Measurements from ENCODE around the gene HOXD12.

HOXD12 gene

DNA sequence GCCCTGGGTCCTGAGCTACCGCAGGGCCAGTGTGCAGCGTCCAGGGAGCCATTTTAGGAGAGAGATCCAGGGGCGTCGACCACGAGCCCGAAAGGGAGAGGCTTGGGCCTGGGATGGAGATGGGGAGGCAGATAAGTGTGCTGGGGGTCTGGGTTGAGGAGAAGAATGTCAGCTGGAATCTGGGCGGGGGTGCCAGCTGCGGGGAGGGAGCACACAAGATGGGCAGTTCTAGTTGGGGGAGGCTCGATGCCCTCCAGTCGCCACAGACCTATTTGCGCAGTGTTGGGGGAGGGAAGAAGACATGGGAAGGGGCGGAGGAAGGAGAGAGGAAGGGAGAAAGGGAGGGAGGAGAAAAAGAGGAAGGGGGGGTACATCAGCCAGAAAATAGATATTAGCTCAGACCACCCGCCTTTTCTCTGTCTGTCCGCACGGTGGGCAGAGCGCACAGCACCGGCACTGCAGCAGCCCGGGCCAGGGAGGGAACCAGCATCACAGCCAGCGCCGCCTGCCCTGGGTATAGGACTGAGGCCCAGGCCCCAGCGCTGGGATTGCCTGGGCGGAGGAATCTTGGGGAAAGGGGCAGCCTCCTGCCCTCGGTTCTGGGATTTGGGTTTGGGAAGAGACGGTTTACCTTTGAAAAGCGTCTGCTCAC is 5.6 kb downstream of the HOXD12 start:
- DNase-seq (ENCODE audit: low spot score), result no peak

DNA sequence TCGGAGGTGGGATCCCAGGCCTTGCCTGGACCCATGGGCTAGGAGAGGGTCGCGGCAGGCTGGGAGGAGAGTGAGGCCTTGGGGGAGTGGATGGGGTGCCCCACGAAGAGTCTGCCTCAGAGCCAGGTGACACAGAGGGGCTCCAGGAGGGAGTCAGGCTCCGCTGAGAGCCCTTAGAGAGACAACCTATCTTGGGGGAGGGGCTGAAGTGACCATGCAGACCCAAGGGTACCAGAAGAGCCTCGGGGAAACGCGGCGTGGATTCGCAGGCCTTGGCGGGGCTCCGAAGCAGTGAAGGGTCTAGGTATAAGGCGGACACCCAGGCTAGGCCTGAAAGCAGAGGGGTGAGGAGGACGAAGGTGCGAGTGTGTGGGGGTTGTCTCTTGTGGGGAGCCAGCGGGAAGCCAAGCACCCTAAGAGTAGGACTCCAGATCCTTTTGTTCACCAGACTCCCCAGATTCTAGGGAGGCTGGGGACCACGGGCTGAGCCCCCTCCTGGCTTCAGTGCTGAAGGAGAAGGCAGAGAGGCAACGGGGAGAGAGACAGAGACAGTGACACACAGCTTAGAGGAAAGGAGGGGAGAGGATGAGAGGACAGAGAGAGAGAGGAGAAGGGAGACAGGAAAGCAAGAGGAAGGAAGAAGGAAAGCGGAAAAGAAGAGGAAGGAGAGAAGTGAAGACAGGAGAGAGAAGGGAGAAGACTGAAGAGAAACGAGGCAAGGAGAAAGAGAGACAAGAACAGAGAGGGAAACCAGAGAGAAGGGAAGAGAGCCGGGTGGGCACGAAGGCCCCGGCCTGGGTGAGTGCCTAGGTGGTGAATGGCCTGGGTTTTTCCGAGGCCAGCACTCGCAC is 6.4 kb downstream of the HOXD12 start:
- no peak for DNase-seq (ENCODE audit: low spot score)

DNA sequence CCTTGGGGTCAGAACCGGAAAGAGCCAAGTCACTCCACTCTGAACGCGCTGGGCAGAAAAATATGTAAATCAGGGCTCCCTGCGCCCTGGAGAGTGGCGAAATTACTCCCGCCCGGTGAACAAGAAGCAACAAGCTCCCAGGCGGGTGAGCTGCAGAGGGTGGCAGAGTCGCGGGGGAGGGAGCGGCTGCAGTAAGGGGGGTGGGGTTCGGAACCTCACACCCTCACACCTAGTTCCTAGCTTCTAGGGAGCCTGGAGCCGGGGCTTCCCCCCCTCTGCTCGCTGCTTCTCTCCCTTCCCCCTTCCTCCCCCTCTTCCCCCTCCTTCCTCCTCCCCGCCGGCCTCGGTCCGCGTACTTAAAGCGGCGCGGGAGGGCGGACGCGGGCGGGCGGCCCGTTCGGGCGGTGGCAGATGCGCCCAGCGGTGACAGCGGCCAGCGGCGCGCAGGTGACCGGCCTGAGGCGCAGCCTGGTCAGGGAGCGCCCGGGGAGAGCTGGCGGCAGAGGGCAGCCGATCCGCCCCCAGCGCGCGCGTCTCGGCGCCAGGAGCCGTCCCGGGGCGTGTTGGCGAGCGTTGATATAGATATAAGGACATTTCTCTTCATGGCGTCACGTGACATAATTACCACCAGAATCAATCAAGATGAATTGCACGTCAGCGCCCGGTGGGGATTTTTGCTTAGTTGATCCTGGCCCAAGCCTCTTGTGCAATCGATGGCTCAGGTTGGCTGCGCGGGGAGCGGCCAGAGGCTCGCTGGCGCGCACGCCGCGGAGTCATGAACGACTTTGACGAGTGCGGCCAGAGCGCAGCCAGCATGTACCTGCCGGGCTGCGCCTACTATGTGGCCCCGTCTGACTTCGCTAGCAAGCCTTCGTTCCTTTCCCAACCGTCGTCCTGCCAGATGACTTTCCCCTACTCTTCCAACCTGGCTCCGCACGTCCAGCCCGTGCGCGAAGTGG is 7.3 kb downstream of the HOXD12 start, which contains the start of gene HOXD11:
HOXD11 (plus strand) TSS at position 700 of the 959 bp plus-strand sequence; CDS start at position 776, 76 bp downstream.
- DNase-seq (ENCODE audit: low spot score), result no peak

DNA sequence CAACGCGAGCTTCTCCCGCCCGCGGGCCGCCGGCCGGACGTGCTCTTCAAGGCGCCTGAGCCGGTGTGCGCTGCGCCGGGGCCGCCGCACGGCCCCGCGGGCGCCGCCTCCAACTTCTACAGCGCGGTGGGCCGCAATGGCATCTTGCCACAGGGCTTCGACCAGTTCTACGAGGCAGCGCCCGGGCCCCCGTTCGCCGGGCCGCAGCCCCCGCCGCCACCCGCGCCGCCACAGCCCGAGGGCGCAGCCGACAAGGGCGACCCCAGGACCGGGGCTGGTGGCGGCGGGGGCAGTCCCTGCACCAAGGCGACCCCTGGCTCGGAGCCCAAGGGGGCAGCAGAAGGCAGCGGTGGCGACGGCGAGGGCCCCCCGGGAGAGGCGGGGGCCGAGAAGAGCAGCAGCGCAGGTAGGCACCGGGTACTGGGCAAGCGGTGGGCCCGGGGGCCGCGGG is 8.2 kb downstream of the HOXD12 start:
- DNase-seq (ENCODE audit: low spot score), result no peak

- DNase-seq (ENCODE audit: low spot score), result no peak
These were observed 9.8 kb downstream of the HOXD12 start for GRCh38 chr2:176109192-176109901.

DNA sequence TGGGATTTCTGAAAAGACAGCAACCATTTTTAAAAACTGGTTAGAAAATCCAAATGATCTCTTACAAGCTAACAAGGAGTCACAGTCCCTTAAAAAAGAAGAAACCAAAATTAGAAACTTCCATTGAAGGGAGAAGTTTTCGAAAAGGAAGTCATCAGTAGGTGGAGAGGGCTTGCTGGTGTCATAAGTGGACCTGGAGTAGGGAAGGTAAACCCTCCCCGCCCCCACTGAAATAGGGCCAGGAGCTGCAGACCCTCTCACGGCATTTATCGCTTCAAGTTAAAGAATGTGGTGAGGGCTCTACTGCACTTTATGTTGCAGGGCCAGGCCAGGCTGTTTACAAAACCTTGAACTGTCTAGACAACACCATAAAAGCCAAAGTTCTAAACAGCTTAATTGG is 10.4 kb downstream of the HOXD12 start:
- no peak for DNase-seq (ENCODE audit: low spot score)

GRCh38 chr2:176110415-176111308 is 11.1 kb downstream of the HOXD12 start:
- DNase-seq (ENCODE audit: low spot score), result no peak

DNA sequence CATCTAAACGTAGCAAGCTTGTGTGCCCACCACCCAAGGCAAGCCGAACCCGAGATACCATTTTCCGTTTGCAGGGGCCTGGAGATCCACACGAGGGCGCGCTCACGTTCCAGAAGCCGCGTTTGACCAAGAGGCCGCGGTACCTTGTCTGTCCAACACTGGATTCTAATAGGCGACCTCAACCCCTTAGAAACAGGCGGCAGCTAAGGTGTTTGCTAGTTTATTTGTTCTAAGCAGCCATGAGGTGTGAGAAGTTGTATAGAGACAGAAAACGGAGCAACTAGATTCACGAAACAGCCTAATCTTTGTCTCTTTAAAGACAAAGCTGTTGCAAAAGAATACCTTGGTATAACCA is 11.7 kb downstream of the HOXD12 start:
- DNase-seq (ENCODE audit: low spot score), result peak; percentile 80

- DNase-seq (ENCODE audit: low spot score), result no peak
These were observed 12.3 kb downstream of the HOXD12 start for GRCh38 chr2:176111846-176112374.

DNA sequence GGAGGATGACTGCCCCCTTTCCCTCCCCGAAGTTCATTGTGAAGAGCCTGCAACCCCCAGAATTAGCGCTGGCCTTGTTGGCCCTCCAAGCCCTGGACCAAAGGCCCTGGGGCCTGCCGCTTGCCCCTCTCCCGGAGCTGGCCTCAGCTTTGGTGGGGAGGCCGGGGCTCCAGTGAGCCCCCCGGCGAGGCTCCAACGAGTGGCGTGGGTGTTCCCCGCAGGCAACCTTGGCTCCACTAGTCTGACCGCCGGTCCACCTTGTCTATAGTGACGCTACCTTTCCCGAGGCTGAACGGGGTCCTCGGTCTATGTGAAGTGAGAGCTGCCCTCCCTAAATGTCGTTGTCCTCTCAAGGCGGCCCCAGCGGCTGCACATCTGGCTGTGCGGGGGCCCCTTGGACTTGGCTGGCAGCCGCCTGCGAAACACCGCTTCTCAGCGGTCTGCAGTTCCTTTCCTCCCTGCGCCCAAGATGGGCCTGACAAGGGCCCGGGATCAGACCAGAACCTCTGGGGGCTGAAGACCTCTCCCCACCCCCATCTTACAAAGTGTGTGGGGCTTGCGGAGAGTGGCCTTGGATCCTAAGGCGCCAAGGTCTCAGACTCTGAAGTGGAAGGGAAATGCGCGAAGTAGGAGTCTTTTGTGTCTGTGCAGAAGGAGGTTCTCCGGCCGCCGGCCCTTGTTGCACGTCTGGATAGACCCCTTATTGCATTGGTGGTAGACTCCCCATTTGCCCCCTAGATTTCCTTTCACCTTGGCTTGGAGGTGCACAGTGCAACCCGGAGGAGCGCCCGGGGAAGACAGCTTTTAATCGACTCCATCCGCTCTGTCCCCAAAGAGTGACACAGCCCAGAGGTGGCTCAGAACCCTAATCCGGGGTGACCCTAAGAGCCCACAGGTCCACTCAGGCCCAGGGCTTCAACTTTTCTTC is 13.0 kb downstream of the HOXD12 start:
- no peak for DNase-seq (ENCODE audit: low spot score)

- no peak for DNase-seq (ENCODE audit: low spot score)
These were observed 14.7 kb downstream of the HOXD12 start for GRCh38 chr2:176114120-176114929.

DNA sequence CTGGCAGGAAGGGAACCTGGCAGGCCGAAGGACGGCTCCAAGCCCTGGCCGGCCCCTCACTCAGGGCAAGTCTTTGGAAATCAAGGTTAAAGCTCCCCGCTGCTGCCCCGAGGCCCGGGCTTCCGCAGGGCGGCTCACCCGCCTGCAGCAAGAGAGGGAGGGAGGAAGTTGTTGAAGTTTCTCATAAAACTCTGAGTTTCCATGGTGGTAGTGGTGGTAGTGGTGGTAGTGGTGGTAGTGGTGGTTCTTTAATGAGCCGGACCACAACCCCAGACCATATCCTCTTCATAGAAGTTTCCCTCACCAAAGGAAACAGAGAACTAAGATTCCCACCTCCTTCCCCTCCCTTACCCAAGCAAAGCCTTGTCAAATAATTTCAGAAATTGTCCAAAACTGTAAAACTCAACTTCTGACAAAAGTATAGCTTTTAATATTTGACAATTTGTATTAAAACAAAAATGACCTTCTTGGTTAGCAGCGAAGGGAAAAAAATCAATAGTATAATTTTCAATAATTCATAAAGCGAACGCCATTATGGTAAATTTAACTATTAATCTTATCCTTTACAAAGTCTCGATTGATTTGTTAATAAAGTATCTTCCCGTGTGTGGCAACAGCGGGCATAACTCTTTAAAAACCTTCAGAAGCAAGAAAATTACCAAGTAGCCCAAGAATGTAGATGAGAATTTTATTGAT is 15.5 kb downstream of the HOXD12 start:
- DNase-seq (ENCODE audit: low spot score), result no peak

- no peak for DNase-seq (ENCODE audit: low spot score)
These were observed 16.6 kb downstream of the HOXD12 start, which contains the start of gene HOXD10 for GRCh38 chr2:176115883-176116813. HOXD10 (plus strand) TSS chr2:176116778; CDS start chr2:176116834, 56 bp downstream.

DNA sequence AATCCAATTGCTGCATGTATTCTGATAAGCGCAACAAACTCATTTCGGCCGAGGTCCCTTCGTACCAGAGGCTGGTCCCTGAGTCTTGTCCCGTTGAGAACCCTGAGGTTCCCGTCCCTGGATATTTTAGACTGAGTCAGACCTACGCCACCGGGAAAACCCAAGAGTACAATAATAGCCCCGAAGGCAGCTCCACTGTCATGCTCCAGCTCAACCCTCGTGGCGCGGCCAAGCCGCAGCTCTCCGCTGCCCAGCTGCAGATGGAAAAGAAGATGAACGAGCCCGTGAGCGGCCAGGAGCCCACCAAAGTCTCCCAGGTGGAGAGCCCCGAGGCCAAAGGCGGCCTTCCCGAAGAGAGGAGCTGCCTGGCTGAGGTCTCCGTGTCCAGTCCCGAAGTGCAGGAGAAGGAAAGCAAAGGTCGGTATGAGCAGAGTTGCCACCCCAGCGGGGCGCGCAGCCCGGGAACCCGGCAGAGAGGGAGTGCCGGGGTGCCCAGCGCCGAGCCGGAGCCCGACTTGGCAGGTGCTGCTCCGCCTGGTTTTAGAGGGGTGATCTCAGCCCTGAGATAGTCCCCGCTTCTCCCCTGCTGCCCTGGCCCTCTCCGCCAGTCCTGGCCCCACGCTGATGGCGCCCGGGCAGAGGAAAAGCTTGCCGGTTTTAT is 17.7 kb downstream of the HOXD12 start:
- no peak for DNase-seq (ENCODE audit: low spot score)

DNA sequence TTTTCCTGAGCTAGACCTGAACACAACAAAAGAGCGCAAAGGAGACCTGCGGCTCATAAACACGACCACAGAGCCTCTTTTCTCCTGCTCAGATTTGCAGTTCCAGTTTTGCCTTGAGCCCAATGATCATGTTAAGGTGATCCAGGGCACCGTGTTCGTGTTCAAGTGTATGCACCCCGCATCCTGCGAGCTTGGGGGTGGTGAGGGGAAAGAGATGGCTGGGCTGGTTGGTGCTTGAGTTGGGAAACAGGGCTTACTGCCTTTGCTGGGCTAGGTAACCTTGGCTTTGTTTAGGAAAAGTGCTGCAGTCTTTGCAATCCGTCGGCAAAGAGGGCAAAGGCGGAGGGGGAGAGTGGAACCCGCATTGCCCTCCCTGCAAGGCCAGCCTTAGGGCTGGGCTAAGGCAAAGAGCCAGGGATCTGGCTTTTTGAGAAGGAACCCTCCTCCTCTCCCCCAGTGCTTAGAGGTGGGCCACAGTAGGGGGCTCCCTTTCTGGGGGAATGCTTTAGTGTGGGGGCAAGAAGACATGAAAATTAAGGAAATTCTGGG is 18.3 kb downstream of the HOXD12 start:
- no peak for DNase-seq (ENCODE audit: low spot score)

All from COLO829 (cell line).